Natural killer cell (primary cell): ENCODE data around the gene TIMM9. TPM values are rescaled to one million over a fixed set of nuclear protein-coding genes. Genes with fewer than 3 reads are reported as not detected.

ENCODE experiments used
- ATAC-seq, 3 donors: fragments of 150-1000 bp in 2 of 3; fragments of 200-7000 bp in 1 of 3; cut with Tn5 transposase; 1 replicate in 1 of 3; 2 replicates in 2 of 3; pipeline ENCODE4 v1.10.0; 2021; ENCODE audit warnings: mild to moderate bottlenecking in 2 of 3, moderate library complexity in 2 of 3
- DNase-seq, 2 donors: peaks; one replicate each; pipeline versions ENCODE4 v3.0.0 to v3.0.0-alpha.2; 2013 to 2021; ENCODE audit warnings: mixed read lengths in 1 of 2
- H3K27ac ChIP-seq: one replicate; pipeline ENCODE4 v1.5.1; 2013; ENCODE audit warnings: mild to moderate bottlenecking, low read length
- H3K27me3 ChIP-seq: one replicate; pipeline ENCODE4 v1.6.1; 2013; ENCODE audit warnings: low read length; ENCODE audit not compliant: control insufficient read depth, insufficient read depth
- H3K36me3 ChIP-seq: one replicate; pipeline ENCODE4 v1.6.1; 2013; ENCODE audit warnings: low read length; ENCODE audit not compliant: control insufficient read depth, insufficient read depth
- H3K4me1 ChIP-seq: one replicate; pipeline ENCODE4 v1.6.1; 2013; ENCODE audit warnings: low read length; ENCODE audit not compliant: control insufficient read depth, insufficient read depth
- H3K4me3 ChIP-seq: one replicate; pipeline ENCODE4 v1.5.1; 2013; ENCODE audit warnings: low read length
- H3K9me3 ChIP-seq: one replicate; pipeline ENCODE4 v1.6.1; 2013; ENCODE audit warnings: low read length; ENCODE audit not compliant: control insufficient read depth, insufficient read depth
- H3K27ac Mint-ChIP-seq, 2 donors: one replicate each; pipeline ENCODE4 v1.8.0; 2022; ENCODE audit warnings: mild to moderate bottlenecking in 2 of 2, mixed read lengths in 2 of 2, moderate library complexity in 1 of 2
- H3K27me3 Mint-ChIP-seq, 2 donors: one replicate each; pipeline ENCODE4 v1.8.0; 2022; ENCODE audit warnings: low read depth in 2 of 2, mixed read lengths in 2 of 2
- H3K36me3 Mint-ChIP-seq: one replicate; pipeline ENCODE4 v1.8.0; 2022; ENCODE audit warnings: mixed read lengths
- H3K4me1 Mint-ChIP-seq, 2 donors: one replicate each; pipeline ENCODE4 v1.8.0; 2022; ENCODE audit warnings: mixed read lengths in 2 of 2
- H3K4me3 Mint-ChIP-seq: one replicate; pipeline ENCODE4 v1.8.0; 2022; ENCODE audit warnings: mild to moderate bottlenecking, moderate library complexity, mixed read lengths
- H3K9me3 Mint-ChIP-seq, 2 donors: one replicate each; pipeline ENCODE4 v1.8.0; 2022; ENCODE audit warnings: mixed read lengths in 2 of 2
- WGBS: methylation state at CpG from one replicate; pipeline ENCODE4 v1.1.7; 2013; ENCODE audit warnings: missing lambda C conversion rate; ENCODE audit not compliant: insufficient coverage; 5-methylcytosine and 5-hydroxymethylcytosine counted together
- intact Hi-C: fragments of 100-400 bp; cut with micrococcal nuclease; formaldehyde crosslinking; loops from one replicate; pipeline ENCODE4 v1.14.2; 2022
- total RNA-seq, 4 donors: library from RNA; stranded (reverse); fragments of 120-200 nt in 1 of 4; gene quantifications; one replicate each; pipeline versions ENCODE4 v1.2.3 to v1.2.4, GENCODE V29; 2013 to 2022
- TF ChIP-seq, protein P1 (sequence below): fragments of 200-600 bp; IDR thresholded peaks from one replicate; pipeline ENCODE4 v1.8.0; 2022; ENCODE audit warnings: antibody characterized with exemption

Gene TIMM9
- total RNA-seq, 3 donors from 2014 or later (not counting 1 experiment from before 2014, with no cell fraction given): 18.8 to 19.4 (median 19.2) TPM

DNA sequence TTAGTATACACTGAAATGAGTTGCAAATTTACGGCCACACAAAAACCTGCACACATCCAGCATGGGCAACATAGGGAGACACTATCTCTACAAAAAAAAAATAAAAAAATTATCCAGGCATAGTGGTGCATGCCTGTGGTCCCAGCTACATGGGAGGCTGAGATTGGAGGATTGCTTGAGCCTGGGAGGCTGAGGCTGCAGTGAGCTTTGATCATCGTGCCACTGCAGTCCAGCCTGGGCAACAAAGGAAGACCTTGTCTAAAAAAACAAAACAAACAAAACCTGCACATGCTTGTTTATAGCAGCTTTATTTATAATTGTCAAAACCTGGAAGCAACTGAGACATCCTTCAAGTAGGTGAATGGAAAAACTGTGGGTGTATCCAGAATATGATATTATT is 36.5 kb downstream of the TIMM9 start:
- no peak overlapping the region for H3K4me3 Mint-ChIP-seq
- Histone ChIP-seq H3K9me3 (no peaks in the 10 kb centered on the region), H3K27ac (no peak overlapping the region), H3K4me1 (peaks cover 5% of the 10 kb centered on the region), H3K27me3 (no peaks in the 10 kb centered on the region), H3K4me3 (no peak overlapping the region), H3K36me3 (no peaks in the 10 kb centered on the region)
- H3K9me3 Mint-ChIP-seq: no peaks in the 10 kb centered on the region
- WGBS: 95% methylated on average over 1 of the region's 2 CpGs
- no peak overlapping the region for H3K27ac Mint-ChIP-seq
- no peaks in the 10 kb centered on the region for H3K27me3 Mint-ChIP-seq
- peaks cover 5% of the 10 kb centered on the region in 2 donors for H3K4me1 Mint-ChIP-seq
- DNase-seq (no peak), ATAC-seq (no peak)
- intact Hi-C loops: loop anchor here (10.0 kb wide), 2 partner anchors 146 to 286 kb away; partner anchors contain the start of gene PSMA3
- no peaks in the 10 kb centered on the region for H3K36me3 Mint-ChIP-seq
- TF ChIP-seq, protein P1, sequence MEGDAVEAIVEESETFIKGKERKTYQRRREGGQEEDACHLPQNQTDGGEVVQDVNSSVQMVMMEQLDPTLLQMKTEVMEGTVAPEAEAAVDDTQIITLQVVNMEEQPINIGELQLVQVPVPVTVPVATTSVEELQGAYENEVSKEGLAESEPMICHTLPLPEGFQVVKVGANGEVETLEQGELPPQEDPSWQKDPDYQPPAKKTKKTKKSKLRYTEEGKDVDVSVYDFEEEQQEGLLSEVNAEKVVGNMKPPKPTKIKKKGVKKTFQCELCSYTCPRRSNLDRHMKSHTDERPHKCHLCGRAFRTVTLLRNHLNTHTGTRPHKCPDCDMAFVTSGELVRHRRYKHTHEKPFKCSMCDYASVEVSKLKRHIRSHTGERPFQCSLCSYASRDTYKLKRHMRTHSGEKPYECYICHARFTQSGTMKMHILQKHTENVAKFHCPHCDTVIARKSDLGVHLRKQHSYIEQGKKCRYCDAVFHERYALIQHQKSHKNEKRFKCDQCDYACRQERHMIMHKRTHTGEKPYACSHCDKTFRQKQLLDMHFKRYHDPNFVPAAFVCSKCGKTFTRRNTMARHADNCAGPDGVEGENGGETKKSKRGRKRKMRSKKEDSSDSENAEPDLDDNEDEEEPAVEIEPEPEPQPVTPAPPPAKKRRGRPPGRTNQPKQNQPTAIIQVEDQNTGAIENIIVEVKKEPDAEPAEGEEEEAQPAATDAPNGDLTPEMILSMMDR: no peak

DNA sequence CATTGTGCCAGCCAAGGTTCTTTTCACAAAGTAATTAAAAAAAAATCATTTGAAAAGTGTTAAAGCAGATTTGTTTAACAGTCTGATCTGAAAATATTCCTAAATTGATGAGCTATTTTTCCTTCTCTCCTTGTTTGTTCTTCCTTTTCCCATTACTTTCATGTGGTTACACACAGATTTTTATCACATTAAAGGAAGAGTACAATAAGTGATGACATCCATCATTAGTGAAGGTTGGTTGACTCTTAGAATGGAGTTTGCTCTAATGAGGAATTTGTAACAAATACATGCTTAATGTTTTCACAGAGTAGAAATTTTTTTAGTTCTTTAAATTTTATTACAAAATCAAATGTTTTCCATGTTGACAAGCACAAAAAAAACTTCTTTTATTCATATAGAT is 50.5 kb downstream of the TIMM9 start:
- Histone ChIP-seq H3K27me3 (no peaks in the 10 kb centered on the region), H3K27ac (no peak overlapping the region), H3K36me3 (peaks cover 22% of the 10 kb centered on the region), H3K4me3 (no peak overlapping the region), H3K4me1 (no peaks in the 10 kb centered on the region), H3K9me3 (no peaks in the 10 kb centered on the region)
- H3K9me3 Mint-ChIP-seq: no peaks in the 10 kb centered on the region
- no peaks in the 10 kb centered on the region for H3K27me3 Mint-ChIP-seq
- TF ChIP-seq, protein P1: no peak
- H3K4me1 Mint-ChIP-seq: peaks cover 6 to 22% of the 10 kb centered on the region in 2 donors
- no peak overlapping the region for H3K4me3 Mint-ChIP-seq
- no peak overlapping the region for H3K27ac Mint-ChIP-seq
- intact Hi-C loops: no loop called here
- ATAC-seq: no peak
- peaks cover 16% of the 10 kb centered on the region for H3K36me3 Mint-ChIP-seq
- DNase-seq: no peak

DNA sequence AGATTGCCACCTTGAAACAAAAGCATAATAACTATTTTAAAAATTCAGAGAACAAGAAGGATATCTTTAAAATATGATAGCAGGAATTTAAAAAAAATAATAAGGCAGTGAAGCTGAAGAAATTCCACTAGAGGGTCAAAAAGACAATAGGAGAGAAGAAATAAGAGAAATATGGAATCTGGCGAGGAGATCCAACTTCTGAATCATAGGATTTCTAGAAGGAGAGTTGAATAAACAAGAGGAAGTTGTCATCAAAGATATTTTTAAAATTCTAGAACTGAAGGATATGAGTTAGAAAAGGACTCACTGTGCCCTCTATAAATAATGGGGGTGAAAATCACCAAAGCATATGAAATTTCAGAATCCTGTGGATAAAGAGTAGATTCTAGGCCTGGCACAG is 58.4 kb downstream of the TIMM9 start:
- Histone ChIP-seq H3K27ac (no peak overlapping the region), H3K4me1 (no peaks in the 10 kb centered on the region), H3K27me3 (no peaks in the 10 kb centered on the region), H3K4me3 (no peak overlapping the region), H3K36me3 (peaks cover 91% of the 10 kb centered on the region), H3K9me3 (no peaks in the 10 kb centered on the region)
- DNase-seq (no peak), ATAC-seq (no peak)
- TF ChIP-seq, protein P1: no peak
- H3K4me3 Mint-ChIP-seq: no peak overlapping the region
- peaks cover 41% of the 10 kb centered on the region for H3K36me3 Mint-ChIP-seq
- H3K9me3 Mint-ChIP-seq: no peaks in the 10 kb centered on the region
- H3K27ac Mint-ChIP-seq: peak overlapping the region in 1 of 2 donors; percentile 2
- intact Hi-C loops: no loop called here
- no peaks in the 10 kb centered on the region for H3K27me3 Mint-ChIP-seq
- H3K4me1 Mint-ChIP-seq: no peaks in the 10 kb centered on the region
- WGBS: 90% methylated on average over 1 of the region's 1 CpG

DNA sequence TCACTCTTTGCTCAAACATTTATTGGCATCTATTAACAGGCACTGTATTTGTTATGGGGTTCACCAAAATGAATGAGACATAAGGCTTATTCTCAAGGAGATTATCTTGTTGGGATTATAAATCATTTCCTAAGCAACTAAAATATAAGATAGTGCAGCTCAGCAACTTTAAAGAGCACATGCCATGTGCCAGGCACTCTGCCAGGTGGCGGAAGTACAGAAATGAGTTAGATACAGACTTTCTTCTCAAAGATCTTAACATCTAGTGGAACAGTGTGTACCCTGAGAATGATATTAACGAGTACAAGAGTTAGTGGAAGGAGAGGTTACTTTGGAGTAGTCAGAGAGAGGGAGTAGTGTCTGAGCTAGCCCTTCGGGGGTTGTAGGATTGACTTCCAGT is 60.0 kb downstream of the TIMM9 start:
- no peak overlapping the region for H3K27ac ChIP-seq
- no peaks in the 10 kb centered on the region for H3K4me1 Mint-ChIP-seq
- H3K9me3 ChIP-seq: no peaks in the 10 kb centered on the region
- intact Hi-C loops: no loop called here
- 100% methylated on average over 2 of the region's 3 CpGs for WGBS
- H3K36me3 Mint-ChIP-seq: peaks cover 41% of the 10 kb centered on the region
- H3K27me3 Mint-ChIP-seq: no peaks in the 10 kb centered on the region
- no peak overlapping the region for H3K4me3 Mint-ChIP-seq
- TF ChIP-seq, protein P1: no peak
- H3K27me3 ChIP-seq: no peaks in the 10 kb centered on the region
- no peaks in the 10 kb centered on the region for H3K4me1 ChIP-seq
- no peak for ATAC-seq
- H3K4me3 ChIP-seq: no peak overlapping the region
- no peaks in the 10 kb centered on the region for H3K9me3 Mint-ChIP-seq
- no peak for DNase-seq
- peaks cover 78% of the 10 kb centered on the region for H3K36me3 ChIP-seq
- H3K27ac Mint-ChIP-seq: peak overlapping the region in 1 of 2 donors; percentile 43
